ENCODE results near the gene RPTN.

- TF ChIP-seq EZH2phosphoT487 (conservative IDR thresholded peaks at IDR 0.05; ENCODE audit: low read length) (no peak), CTCF (IDR thresholded peaks at IDR 0.05; ENCODE audit: insufficient read depth, low read length, poor library complexity, severe bottlenecking) (no peak)
These were observed 11.0 kb downstream of the RPTN start for GRCh38 chr1:152148051-152148450.

All from SU-DHL-6 (cell line).